NCI-H2081 (cell line): ENCODE data around the gene C1orf159.
"Not testable (repeated sequence)": the region's sequence is repeated elsewhere in the genome, so short reads cannot be mapped to it uniquely, and the experiment has no call there.

Source experiments
- DNase-seq, 2 experiments: peaks; one replicate each; lab custom pipeline; 2025; lab: John Stamatoyannopoulos, UW

C1orf159 gene

DNA sequence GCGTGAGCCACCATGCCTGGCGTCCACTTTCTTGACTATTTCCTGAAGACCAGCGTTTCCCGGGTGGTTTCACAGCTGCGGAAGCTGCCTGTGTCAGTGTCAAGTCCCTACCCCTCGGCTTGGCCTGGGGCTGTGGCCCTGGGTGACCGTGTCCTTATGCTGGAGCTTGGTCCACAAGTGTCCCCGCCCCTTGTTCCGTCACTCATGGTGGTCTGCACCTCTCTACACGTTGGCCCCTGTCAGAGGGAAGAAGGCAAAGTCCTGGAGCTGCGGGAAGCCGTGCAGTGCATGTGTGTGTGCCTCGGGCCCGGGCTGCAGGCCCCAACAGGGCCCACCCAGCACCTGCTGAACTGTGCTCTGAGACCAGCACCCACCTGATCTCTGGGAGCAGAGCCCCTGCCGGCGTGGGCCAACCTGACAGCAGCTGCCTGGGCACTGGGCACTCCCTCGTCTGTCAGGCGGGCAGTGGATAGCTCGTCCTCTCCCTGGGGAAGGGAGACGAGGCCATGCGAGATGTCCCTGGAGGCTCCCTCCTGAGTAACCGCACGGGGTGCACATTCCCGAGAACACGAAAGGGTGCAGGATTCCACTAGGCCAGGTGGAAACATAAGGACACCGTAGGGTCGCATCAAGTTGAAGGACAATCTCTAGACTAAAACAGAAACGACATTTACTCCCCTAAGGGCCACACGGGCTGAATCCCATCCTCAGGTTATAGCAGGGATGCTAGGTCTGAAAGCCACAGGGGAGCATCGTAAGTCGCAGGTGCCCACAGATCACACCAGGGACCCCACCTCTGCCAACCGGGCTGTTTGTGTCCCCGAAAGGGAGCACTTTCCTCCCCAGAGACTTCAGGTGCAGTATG, 2.4 kb upstream of the C1orf159 start:
- DNase-seq = no peak

DNA sequence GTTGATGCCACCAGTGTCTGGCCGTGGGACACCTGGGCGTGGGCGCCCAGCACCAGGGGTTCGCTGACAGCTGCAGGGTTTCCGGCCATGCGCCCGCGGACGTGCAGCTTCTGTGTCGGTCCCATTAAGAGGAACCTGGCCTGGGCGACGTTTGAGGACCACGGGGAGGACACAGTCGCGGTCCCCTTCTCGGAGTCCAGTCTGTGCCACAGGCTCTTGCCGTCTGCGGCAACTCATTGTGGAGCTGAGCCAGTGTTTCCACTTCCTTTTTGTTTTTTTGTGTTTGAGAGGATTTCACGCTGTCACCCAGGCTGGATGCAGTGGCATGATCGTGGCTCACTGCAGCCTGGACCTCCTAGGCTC, 1.6 kb upstream of the C1orf159 start:
- no peak for DNase-seq

GRCh38 chr1:1116701-1117468, 996 bp upstream of the C1orf159 start:
- no peak for DNase-seq

DNA sequence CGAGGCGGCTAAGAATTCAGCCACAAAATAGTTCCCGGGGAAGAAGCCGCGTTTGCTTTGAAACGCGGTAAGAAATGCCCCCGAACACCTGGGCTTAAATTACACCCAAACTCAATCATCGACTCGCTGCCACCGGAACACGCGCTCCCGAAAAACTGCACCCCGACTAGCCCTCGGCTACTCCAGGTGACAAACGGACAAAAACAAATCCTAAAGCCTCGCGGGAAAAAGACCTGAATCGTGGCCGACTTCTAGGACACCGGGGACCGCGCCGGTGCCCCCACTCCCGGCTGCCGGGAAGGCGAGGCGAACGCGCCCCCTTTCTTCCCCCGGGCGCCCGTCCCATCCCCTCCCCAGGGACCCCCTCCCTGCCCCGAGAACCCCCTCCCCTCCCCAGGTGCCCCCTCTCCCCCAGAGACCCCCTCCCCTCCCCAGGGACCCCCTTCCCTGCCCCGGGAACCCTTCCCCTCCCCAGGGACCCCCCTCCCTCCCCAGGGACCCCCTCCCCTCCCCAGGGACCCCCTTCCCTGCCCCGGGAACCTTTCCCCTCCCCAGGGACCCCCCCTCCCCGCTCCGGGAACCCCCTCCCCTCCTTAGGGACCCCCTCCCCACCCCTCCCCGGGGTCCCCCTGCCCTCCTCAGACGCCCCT, 628 bp downstream of the C1orf159 start:
- no peak for DNase-seq

DNA sequence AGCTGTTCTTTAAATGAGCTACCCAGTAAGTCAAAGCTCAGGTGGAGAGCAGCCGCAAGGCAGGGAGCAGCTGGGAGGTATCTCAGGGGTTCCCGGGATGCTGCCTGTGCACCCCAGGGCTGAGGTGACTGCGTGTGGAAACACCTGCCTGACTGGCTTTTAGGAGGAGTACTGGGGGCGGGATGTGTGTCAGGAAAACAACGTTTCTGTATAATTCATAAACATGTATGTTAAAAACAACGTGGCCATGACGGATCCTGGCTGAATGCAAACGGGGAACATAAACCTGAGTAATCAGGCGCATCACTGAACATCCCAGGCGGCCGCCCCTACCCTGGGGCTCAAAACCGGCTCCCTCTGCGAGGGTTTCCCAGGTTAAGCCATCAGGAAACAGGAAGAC, 1.5 kb downstream of the C1orf159 start:
- DNase-seq = no peak

GRCh38 chr1:1112237-1112985, 3.5 kb downstream of the C1orf159 start:
- DNase-seq = no peak

DNA sequence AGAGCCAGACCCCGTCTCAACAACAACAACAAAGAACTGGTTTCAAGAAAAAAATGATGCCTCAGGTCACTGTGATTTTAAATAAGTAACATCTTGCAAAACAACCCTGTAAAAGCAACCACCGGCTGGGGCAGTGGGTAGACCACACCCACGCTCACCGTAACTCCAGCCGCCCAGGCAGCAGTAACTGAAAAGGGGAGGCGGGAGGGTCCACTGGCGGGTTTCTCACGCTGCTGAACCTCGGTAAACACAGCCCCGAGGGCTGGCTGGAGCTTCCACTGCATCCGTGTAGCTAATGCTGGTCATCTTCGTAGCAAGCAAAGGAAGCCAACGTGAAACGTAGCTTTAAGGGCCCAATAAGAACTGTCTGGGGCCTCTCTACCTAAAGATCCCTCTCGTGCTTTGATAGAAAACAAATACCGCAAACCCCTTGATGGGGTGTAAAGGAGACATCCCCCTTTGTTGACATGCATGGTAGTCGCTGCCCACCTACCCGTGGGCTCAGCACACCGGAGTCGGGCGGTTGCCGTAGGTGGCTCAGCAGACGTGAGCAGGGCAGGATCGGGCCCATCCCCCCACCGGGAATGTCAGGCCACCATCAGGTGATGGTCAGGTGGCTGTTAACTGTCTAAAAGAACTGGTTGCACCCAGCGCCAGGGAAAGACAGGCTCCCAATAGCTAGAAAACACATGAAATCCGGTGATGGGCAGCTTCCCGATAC, 4.2 kb downstream of the C1orf159 start:
- no peak for DNase-seq

GRCh38 chr1:1110561-1110971, 5.3 kb downstream of the C1orf159 start:
- DNase-seq = no peak

GRCh38 chr1:1109743-1110142, 6.1 kb downstream of the C1orf159 start:
- DNase-seq = no peak

DNA sequence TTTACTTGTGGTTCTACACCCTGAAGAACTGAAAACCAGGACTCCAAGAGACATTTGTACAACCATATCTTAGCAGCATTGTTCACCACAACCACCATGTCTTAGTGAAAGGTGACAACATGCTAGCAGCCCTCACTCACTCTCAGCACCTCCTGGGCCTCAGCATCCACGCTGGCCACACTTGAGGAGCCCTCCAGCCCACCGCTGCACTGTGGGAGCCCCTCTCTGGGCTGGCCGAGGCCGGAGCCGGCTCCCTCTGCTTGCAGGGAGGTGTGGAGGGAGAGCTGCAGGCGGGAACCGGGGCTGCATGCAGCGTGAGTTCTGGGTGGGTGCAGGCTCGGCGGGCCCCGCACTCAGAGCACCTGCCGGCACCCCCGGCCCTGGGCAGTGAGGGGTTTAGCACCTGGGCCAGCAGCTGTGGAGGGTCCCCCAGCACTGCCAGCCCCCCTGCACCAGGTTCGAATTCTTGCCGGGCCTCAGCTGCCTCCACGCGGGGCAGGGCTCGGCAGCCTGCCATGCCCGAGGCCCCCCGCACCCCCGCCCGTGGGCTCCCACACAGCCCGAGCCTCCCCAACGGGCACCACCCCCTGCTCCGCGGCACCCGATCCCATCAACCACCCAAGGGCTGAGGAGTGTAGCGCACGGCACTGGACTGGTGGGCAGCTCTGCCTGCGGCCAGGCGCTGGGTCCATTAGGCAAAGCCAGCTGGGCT, 9.2 kb downstream of the C1orf159 start:
- no peak for DNase-seq

- not testable (repeated sequence) for DNase-seq
Measured at GRCh38 chr1:1104152-1104551, 11.7 kb downstream of the C1orf159 start.

DNA sequence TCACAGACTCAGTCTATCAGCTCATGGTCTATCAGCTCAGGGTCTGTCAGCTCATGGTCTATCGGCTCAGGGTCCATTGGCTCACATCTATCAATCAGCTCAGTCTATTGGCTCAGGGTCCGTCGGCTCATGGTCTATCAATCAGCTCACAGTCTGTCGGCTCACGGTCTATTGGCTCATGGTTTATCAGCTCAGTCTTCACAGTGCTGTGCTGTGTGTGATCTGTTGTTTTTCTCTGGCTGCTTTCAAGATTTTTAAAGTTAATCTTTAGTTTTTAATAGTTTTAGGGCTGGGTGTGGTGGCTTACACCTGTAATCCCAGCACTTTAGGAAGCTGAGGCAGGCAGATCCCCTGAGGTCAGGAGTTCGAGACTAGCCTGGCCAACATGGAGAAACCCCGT, 14.4 kb downstream of the C1orf159 start:
- DNase-seq = no peak

DNA sequence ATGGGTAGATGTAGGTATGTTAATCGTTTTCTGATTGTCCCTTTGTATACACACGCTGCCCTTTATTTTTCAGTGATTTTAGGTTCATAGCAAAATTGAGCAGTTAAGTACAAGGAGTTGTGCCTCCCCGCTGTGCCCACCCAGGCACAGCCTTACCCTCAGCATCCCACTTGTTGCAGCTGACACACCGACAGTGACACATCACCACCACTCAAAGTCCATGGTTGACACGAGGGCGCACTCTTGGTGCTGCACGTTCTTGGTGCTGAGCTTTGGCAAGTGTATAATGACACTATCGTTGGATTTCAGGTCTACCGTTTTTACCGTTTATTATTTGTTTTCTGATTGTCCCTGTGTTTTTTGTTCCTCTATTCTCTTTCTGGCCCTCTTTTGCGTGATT, 15.6 kb downstream of the C1orf159 start:
- no peak for DNase-seq

- DNase-seq = no peak
Measured at GRCh38 chr1:1099506-1100183, 16.2 kb downstream of the C1orf159 start.

GRCh38 chr1:1098681-1099421, 17.0 kb downstream of the C1orf159 start:
- no peak for DNase-seq

DNA sequence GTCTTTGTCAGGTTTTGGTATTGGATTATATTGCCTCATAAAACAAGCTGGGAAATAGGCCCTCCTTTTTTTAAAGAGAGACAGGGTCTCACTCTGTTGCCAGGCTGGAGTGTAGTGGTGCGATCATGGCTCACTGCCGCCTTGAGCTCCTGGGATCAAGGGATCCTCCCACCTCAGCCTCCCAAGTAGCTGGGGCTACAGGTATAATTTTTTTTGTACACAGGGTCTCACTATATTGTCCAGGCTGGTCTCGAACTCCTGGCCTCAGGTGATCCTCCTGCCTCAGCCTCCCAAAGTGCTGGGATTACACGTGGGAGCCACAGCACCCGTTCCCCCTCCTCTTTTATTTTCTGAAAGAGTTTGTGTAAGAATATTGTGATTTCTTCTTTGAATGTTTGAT, 19.8 kb downstream of the C1orf159 start:
- not testable (repeated sequence) for DNase-seq

DNA sequence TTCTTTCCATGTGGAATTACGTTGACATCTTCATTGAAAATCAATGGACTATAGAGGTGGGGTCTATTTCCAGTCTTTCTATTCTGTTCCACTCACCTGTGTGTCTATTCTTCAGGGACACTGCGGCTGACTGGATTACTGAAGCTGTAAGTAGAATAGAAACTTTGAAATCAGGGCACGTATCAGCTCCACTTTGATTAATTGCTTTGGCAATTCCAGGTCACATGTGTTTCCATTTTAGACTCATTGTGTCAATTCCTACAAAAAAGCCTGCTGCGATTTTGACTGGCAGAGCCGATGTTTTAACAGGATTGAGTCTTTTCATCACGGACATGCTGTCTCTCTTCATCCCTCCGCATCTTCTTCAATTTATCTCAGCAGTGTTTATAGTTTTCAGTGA, 20.9 kb downstream of the C1orf159 start:
- no peak for DNase-seq

DNA sequence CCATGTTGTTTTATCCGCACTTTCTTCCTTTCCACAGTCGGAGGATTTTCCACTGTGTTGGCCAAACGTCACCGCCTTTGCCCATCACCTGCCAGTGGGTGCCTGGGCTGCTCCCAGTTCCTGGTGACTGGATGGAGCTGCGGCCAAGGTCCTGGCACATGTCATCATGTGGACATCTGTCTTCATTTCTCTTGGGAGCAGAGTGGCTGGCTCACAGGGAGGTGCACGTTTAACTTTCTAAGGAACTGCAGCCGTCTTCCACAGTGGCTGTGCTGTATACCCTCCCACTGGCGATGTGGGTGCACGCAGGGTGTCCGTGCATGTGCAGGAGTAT, 22.3 kb downstream of the C1orf159 start:
- DNase-seq = no peak

- no peak for DNase-seq
Measured at GRCh38 chr1:1092894-1093609, 22.8 kb downstream of the C1orf159 start.
